Cardiac ventricle fibroblast (primary cell): ENCODE data around the gene ARPP19. TPM values are rescaled to one million over a fixed set of nuclear protein-coding genes. Genes with fewer than 3 reads are reported as not detected.

Source experiments
- total RNA-seq: library from RNA; depleted of rRNA; stranded (reverse); fragments of >200 nt; gene quantifications from 2 replicates; pipeline ENCODE4 v1.2.3, GENCODE V29; 2015

ARPP19 gene
- total RNA-seq: 55.8 and 60.5 TPM in 2 replicates

DNA sequence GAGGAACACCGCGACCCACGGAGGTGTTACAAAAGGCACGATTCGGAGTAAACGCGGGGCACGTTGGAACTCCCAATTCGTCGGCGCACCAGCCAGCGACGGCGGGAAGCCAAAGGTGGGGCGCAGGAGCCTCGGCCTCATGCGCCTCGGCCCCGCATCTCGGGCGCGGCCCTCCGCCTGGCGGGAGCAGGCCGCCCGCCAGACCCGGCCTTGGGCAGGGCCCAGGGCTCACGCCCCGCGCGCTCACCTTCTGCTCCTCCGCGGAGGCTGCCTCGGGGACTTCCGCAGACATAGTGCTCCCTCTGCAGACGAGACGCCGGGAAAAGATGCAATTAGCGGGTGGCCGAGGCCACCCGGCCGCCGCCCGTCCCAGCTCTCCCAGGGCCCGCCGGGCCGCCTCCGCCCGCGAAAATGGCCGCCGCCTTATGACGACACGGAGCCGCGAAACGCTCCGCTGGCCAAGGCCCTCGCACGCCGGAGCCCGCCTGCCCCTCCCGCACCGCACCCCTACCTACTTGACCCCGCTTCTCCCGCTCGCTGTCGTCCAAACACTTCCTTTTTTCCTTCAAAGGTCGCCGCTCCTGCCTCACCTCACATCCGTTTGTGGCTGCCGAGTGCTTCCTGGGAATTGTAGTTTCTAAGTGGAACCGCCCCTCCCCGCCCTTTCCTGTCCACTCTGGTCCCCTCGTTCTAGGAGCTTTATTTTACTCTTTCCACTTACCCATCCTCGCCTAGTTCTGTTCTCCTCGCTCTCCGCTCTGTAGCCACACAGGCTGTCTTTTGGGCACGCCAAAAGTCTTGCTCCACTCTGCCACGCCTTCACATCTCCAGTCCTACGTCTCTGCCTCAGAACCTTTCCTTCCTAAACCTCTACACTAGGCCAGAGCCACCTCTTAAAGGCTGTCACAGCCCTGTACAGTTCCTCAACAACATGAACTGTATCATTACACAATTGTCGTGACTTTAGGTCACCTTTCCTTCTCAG lies at the start of gene ARPP19:
Gene ARPP19, minus strand, starts transcription at position 430 of the 985 bp plus-strand sequence. Its CDS starts 138 bp downstream, at position 292.

DNA sequence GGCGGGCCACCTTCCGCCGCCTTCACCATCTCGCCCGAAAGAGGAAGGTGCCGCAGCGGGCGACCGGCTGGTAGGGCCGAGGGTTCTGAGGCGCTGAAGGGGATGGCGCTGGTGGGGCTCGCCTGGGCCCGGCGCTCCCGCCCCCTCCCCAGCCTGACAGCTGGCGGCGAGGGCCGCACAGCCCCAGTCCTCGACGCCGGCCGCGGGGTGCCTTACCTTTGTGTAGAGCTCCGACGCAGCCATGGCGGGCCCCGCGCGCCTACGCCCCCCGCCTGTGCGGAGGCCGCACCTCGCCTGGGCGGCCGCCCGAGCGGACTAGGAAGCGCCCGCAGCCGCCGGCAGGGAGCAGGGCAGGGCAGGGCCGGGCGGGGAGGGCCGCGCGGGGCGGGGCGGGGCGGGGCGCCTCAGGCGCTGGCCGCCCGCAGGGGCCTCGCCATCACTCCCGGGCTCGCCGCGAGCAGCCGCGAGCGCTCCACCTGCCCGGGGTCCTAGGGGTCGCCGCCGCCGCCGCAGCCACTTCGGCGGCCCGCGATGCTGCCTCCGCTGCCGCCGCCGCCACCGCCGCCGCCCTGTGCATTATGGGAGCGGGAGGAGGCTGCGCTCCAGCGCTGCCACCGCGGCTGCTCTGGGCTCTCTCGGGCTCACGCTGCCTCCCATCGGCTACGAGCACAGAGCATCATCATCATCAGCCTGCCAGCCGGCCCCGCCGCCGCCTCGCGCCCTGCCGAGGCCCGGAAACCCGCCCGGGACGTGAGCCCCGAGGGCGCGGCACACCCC lies 40.1 kb downstream of the ARPP19 start, which contains the start of gene MYO5A:
Gene MYO5A, minus strand, starts transcription at position 317 of the 777 bp plus-strand sequence. Its CDS starts 74 bp downstream, at position 243.

Other genes with a start within 250 kb of the ARPP19 start
- gene MYO5A, start 40.1 kb downstream of the ARPP19 start, total RNA-seq: 13.8 and 15.8 TPM in 2 replicates
- gene ATOSA, start 110.4 kb upstream of the ARPP19 start, total RNA-seq: 23.0 and 26.2 TPM in 2 replicates
- not detected in 2 replicates for gene ONECUT1, start 221.3 kb upstream of the ARPP19 start, total RNA-seq